HG02938 (cell line): ENCODE results near the gene NEUROD2.
"Not testable (repeated sequence)": the region's sequence is repeated elsewhere in the genome, so short reads cannot be mapped to it uniquely, and the experiment has no call there.

Source experiments
- ATAC-seq: cut with Tn5 transposase; IDR thresholded peaks from one replicate; pipeline ENCODE4 v1.9.1; 2021; ENCODE audit warnings: mild to moderate bottlenecking, moderate library complexity; ENCODE audit not compliant: unreplicated experiment

The NEUROD2 gene

GRCh38 chr17:39603304-39604016, 4.3 kb downstream of the NEUROD2 start:
- no peak for ATAC-seq

- no peak for ATAC-seq
Observed at GRCh38 chr17:39602533-39603303, 5.0 kb downstream of the NEUROD2 start.

GRCh38 chr17:39601758-39602532, 5.8 kb downstream of the NEUROD2 start:
- no peak for ATAC-seq

- ATAC-seq = no peak
Observed at GRCh38 chr17:39600997-39601597, 6.6 kb downstream of the NEUROD2 start.

GRCh38 chr17:39600288-39600996, 7.3 kb downstream of the NEUROD2 start:
- no peak for ATAC-seq

- no peak for ATAC-seq
Observed at GRCh38 chr17:39599665-39600231, 8.0 kb downstream of the NEUROD2 start.

GRCh38 chr17:39599004-39599664, 8.6 kb downstream of the NEUROD2 start:
- no peak for ATAC-seq

- ATAC-seq = no peak
Observed at GRCh38 chr17:39598630-39599003, 9.1 kb downstream of the NEUROD2 start.

- no peak for ATAC-seq
Observed at GRCh38 chr17:39598047-39598481, 9.7 kb downstream of the NEUROD2 start.

- ATAC-seq = no peak
Observed at GRCh38 chr17:39597372-39598046, 10.2 kb downstream of the NEUROD2 start.

- no peak for ATAC-seq
Observed at GRCh38 chr17:39596543-39597267, 11.0 kb downstream of the NEUROD2 start.

GRCh38 chr17:39595928-39596510, 11.7 kb downstream of the NEUROD2 start:
- ATAC-seq = no peak

- ATAC-seq = no peak
Observed at GRCh38 chr17:39595294-39595693, 12.4 kb downstream of the NEUROD2 start.

- ATAC-seq = no peak
Observed at GRCh38 chr17:39593371-39593770, 14.3 kb downstream of the NEUROD2 start.

- ATAC-seq = no peak
Observed at GRCh38 chr17:39591958-39592954, 15.5 kb downstream of the NEUROD2 start.

- ATAC-seq = not testable (repeated sequence)
Observed at GRCh38 chr17:39590180-39590579, 17.5 kb downstream of the NEUROD2 start.

- ATAC-seq = no peak
Observed at GRCh38 chr17:39582658-39583057, 25.1 kb downstream of the NEUROD2 start.
